Breast epithelium (tissue), 4 donors: Measurements from ENCODE around the gene MYO9B. TPM values are rescaled to one million over a fixed set of nuclear protein-coding genes. Genes with fewer than 3 reads are reported as not detected.

Source experiments
- DNase-seq, 2 donors: peaks; one replicate each; pipeline ENCODE4 v3.0.0-alpha.2; 2019; ENCODE audit warnings: low spot score in 2 of 2
- H3K27ac ChIP-seq, 2 donors: fragments of 200-600 bp; sonication (generic) in 1 of 2; one replicate each; pipeline ENCODE4 v1.5.1; 2016 to 2019; ENCODE audit warnings: mild to moderate bottlenecking in 1 of 2
- H3K27me3 ChIP-seq, 2 donors: fragments of 200-600 bp; sonication (generic) in 1 of 2; one replicate each; pipeline versions ENCODE4 v1.5.1 to v1.6.0; 2017 to 2019; ENCODE audit warnings: control low read depth in 1 of 2, mild to moderate bottlenecking in 1 of 2
- H3K36me3 ChIP-seq: fragments of 200-600 bp; one replicate; pipeline ENCODE4 v1.5.1; 2019
- H3K4me1 ChIP-seq, 2 donors: fragments of 200-600 bp; sonication (generic); one replicate each; pipeline ENCODE4 v1.5.1; 2016 to 2019; ENCODE audit warnings: control low read depth in 1 of 2
- H3K4me3 ChIP-seq, 3 donors: fragments of 200-600 bp; sonication (generic); 1 replicate in 2 of 3; 2 replicates in 1 of 3; pipeline ENCODE4 v1.5.1; 2016 to 2019; ENCODE audit warnings: mild to moderate bottlenecking in 3 of 3, moderate library complexity in 2 of 3
- H3K9me3 ChIP-seq, 2 donors: fragments of 200-600 bp; sonication (generic) in 1 of 2; one replicate each; pipeline ENCODE4 v1.5.1; 2016 to 2019; ENCODE audit warnings: control low read depth in 1 of 2
- POLR2A ChIP-seq: fragments of 450-650 bp; IDR thresholded peaks from one replicate; pipeline ENCODE4 v1.6.1; 2016; ENCODE audit warnings: antibody characterized with exemption, mild to moderate bottlenecking, moderate library complexity
- POLR2AphosphoS5 ChIP-seq, 3 donors: sonication (generic); formaldehyde crosslinking; IDR thresholded peaks; one replicate each; pipeline ENCODE4 v1.6.1; 2017; ENCODE audit warnings: antibody characterized with exemption in 3 of 3
- intact Hi-C: fragments of 100-400 bp; cut with DNase I; formaldehyde crosslinking; loops from one replicate; pipeline ENCODE4 v1.15.1; 2023; ENCODE audit warnings: low total_unique reads
- total RNA-seq, 3 donors: library from RNA; depleted of rRNA; stranded (reverse); fragments of >200 nt; gene quantifications; one replicate each; pipeline ENCODE4 v1.1.0, GENCODE V29; 2016
- TF ChIP-seq, protein P1 (sequence below), 3 donors: fragments of 450-650 bp; IDR thresholded peaks; one replicate each; pipeline ENCODE4 v1.5.1; 2016 to 2017; ENCODE audit warnings: antibody characterized with exemption in 3 of 3, mild to moderate bottlenecking in 3 of 3, moderate library complexity in 3 of 3

The MYO9B gene
- total RNA-seq, 3 donors from 2014 or later = 76.0 to 79.5 (median 77.4) TPM

DNA sequence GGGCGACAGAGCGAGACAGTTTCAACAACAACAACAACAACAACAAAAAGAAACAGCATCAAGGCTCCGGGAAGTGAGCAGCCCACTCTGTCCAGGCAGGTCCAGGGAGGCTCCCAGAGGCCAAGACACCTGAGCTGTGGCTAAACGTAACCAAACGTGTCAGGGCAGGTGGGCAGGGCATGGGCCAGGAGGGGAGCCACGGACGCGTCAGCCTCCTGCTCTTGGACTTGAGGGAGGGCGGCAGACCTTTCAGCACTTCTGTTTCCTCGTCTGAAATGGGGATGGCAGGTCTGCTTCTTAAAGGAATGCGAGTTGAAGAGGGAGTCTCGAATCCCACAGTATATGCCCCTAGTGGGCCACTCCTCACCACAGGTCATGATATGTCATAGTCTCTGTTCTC lies 53.8 kb downstream of the MYO9B start:
- no peak for DNase-seq
- H3K4me3 ChIP-seq = no peak overlapping the region
- no peaks in the 10 kb centered on the region for H3K9me3 ChIP-seq
- H3K27ac ChIP-seq = no peak overlapping the region
- intact Hi-C loops = no loop called here
- no peaks in the 10 kb centered on the region for H3K36me3 ChIP-seq
- H3K27me3 ChIP-seq = no peaks in the 10 kb centered on the region
- no peak for TF ChIP-seq POLR2A
- TF ChIP-seq, protein P1, sequence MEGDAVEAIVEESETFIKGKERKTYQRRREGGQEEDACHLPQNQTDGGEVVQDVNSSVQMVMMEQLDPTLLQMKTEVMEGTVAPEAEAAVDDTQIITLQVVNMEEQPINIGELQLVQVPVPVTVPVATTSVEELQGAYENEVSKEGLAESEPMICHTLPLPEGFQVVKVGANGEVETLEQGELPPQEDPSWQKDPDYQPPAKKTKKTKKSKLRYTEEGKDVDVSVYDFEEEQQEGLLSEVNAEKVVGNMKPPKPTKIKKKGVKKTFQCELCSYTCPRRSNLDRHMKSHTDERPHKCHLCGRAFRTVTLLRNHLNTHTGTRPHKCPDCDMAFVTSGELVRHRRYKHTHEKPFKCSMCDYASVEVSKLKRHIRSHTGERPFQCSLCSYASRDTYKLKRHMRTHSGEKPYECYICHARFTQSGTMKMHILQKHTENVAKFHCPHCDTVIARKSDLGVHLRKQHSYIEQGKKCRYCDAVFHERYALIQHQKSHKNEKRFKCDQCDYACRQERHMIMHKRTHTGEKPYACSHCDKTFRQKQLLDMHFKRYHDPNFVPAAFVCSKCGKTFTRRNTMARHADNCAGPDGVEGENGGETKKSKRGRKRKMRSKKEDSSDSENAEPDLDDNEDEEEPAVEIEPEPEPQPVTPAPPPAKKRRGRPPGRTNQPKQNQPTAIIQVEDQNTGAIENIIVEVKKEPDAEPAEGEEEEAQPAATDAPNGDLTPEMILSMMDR (IDR thresholded peaks at IDR 0.05) = no peak
- no peak for TF ChIP-seq POLR2AphosphoS5 (IDR thresholded peaks at IDR 0.05)
- H3K4me1 ChIP-seq = peaks cover 0 to 7% of the 10 kb centered on the region in 2 donors

DNA sequence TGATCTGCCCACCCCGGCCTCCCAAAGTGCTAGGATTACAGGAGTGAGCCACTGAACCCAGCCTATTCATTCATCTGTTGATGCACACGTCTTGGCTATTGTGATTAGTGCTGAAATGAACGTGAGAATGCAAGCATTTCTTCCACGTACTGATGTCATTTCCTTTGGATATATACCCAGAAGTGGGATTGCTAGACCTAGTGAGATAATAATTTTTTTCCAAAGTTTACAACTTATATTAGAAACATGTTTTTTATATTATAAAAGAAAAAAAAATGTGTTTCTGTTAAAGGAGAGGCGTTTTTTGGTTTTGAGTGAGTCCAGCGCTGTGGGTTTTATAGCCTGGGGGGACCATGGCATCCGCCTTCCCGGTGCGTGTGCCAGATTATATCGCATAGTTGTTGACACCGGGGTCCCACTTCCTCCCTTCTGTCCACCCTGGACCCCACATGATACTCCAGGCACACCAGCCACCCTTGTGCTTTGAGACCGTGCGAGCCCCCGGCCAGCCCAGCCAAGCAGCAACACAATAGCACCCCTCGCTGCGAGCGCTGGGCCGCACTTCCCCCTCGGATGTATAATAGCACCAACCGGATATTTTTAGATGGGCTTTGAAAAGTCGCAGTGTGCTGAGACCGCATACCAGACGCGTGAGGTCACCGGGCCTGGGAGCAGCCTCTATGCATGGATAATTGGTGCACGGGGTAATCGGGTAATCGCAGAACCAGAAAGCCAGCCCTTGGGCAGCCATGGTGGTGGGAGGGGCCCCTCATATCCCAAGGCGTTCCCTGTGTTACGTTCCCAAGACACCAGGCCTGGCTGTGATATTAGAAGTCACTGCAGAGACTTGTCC lies 59.6 kb downstream of the MYO9B start:
- Histone ChIP-seq H3K27me3 (no peaks in the 10 kb centered on the region), H3K4me1 (peaks cover 7 to 16% of the 10 kb centered on the region in 2 donors), H3K27ac (peak overlapping the region; percentile 98 to 99), H3K4me3 (peak overlapping the region; percentile 6 to 60 (median 38)), H3K36me3 (no peaks in the 10 kb centered on the region), H3K9me3 (no peaks in the 10 kb centered on the region)
- TF ChIP-seq POLR2A = no peak
- TF ChIP-seq, protein P1 (IDR thresholded peaks at IDR 0.05) = peak in 1 of 3 donors; percentile 8
- peak; percentile 66 to 80 (median 71) for TF ChIP-seq POLR2AphosphoS5 (IDR thresholded peaks at IDR 0.05)
- intact Hi-C loops = no loop called here
- DNase-seq = peak; percentile 93 to 94

DNA sequence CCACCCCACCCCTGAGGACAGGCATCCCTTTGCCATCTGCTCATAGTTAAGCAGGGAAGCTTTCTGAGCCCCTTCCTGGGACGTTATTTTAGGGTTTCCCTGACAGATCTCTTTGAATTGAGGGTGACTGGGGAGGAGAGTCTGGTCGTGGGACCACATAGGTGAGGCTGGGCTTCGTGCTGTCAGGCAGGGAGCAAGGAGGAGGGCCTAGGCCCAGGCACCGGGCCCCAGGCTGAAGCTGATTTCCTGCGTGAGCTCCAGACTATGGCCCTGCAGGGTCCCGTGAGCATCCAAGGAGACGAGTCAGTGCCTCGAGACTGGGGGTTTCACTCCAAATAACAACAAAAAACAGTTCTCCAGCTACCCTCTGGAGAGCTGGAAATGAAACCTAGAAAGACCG lies 60.4 kb downstream of the MYO9B start:
- peak overlapping the region; percentile 6 to 60 (median 38) for H3K4me3 ChIP-seq

DNA sequence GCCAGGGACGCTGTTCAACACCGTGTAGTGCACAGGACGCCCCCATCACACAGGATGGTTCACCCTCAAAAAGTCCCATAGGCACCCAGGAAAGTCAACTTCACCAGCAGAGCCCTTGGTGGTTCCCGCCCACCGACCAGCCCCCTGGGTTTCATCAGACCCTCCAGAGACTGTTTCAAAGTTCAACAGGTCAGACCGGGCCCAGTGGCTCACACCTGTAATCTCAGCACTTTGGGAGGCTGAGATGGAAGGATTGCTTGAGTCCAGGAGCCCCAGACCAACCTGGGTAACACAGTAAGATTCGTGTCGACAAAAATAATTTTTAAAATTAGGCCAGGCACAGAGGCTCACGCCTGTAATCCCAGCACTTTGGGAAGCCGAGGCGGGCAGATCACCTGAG lies 61.0 kb downstream of the MYO9B start:
- intact Hi-C loops = no loop called here

More for the DNA sequence above, 60.4 kb downstream of the MYO9B start:
- Histone ChIP-seq H3K4me1 (peaks cover 7 to 16% of the 10 kb centered on the region in 2 donors), H3K36me3 (no peaks in the 10 kb centered on the region), H3K9me3 (no peaks in the 10 kb centered on the region), H3K27me3 (no peaks in the 10 kb centered on the region), H3K27ac (peak overlapping the region; percentile 98 to 99)
- no peak for DNase-seq
- intact Hi-C loops = no loop called here
- TF ChIP-seq POLR2A (no peak), POLR2AphosphoS5 (IDR thresholded peaks at IDR 0.05) (no peak)
- TF ChIP-seq, protein P1 (IDR thresholded peaks at IDR 0.05) = no peak

More for the DNA sequence above, 61.0 kb downstream of the MYO9B start:
- Histone ChIP-seq H3K4me3 (no peak overlapping the region), H3K36me3 (no peaks in the 10 kb centered on the region), H3K9me3 (no peaks in the 10 kb centered on the region), H3K4me1 (peaks cover 7 to 16% of the 10 kb centered on the region in 2 donors), H3K27ac (peak overlapping the region; percentile 98 to 99), H3K27me3 (no peaks in the 10 kb centered on the region)
- TF ChIP-seq, protein P1 (IDR thresholded peaks at IDR 0.05) = no peak
- TF ChIP-seq POLR2AphosphoS5 (IDR thresholded peaks at IDR 0.05) (no peak), POLR2A (no peak)
- DNase-seq = no peak
